Memory B cell (primary cell): Measurements from ENCODE around the gene FCHSD2.

ENCODE experiments used
- ATAC-seq: fragments of 150-1000 bp; cut with Tn5 transposase; 2 replicates; pipeline ENCODE4 v1.10.0; 2021; ENCODE audit warnings: low read depth, mild to moderate bottlenecking, moderate library complexity
- DNase-seq, 2 donors: peaks; one replicate each; pipeline ENCODE4 v3.0.0; 2022; ENCODE audit warnings: low spot score in 2 of 2
- H3K27ac Mint-ChIP-seq: one replicate; pipeline ENCODE4 v1.8.0; 2022; ENCODE audit warnings: mild to moderate bottlenecking, moderate library complexity, mixed read lengths
- H3K27me3 Mint-ChIP-seq: one replicate; pipeline ENCODE4 v1.8.0; 2022; ENCODE audit warnings: mixed read lengths
- H3K36me3 Mint-ChIP-seq: one replicate; pipeline ENCODE4 v1.8.0; 2022; ENCODE audit warnings: mild to moderate bottlenecking, mixed read lengths
- H3K4me1 Mint-ChIP-seq: one replicate; pipeline ENCODE4 v1.8.0; 2022; ENCODE audit warnings: mixed read lengths
- H3K4me3 Mint-ChIP-seq: one replicate; pipeline ENCODE4 v1.8.0; 2022; ENCODE audit warnings: mild to moderate bottlenecking, moderate library complexity, mixed read lengths
- H3K9me3 Mint-ChIP-seq: one replicate; pipeline ENCODE4 v1.8.0; 2022; ENCODE audit warnings: mixed read lengths

Gene FCHSD2

GRCh38 chr11:73142128-73142377 lies at the start of gene FCHSD2:
Gene FCHSD2 (minus strand): TSS chr11:73142318. CDS start chr11:73141877, 441 bp downstream.
- H3K27me3 Mint-ChIP-seq, result no peaks in the 10 kb centered on the region
- H3K4me3 Mint-ChIP-seq, result peak within 1 kb of the TSS; percentile 98
- peaks cover 15% of the 10 kb centered on the region for H3K36me3 Mint-ChIP-seq
- peak within 1 kb of the TSS; percentile 96 for H3K27ac Mint-ChIP-seq
- DNase-seq, result no peak
- no peak for ATAC-seq
- peaks cover 37% of the 10 kb centered on the region for H3K4me1 Mint-ChIP-seq
- no peaks in the 10 kb centered on the region for H3K9me3 Mint-ChIP-seq

DNA sequence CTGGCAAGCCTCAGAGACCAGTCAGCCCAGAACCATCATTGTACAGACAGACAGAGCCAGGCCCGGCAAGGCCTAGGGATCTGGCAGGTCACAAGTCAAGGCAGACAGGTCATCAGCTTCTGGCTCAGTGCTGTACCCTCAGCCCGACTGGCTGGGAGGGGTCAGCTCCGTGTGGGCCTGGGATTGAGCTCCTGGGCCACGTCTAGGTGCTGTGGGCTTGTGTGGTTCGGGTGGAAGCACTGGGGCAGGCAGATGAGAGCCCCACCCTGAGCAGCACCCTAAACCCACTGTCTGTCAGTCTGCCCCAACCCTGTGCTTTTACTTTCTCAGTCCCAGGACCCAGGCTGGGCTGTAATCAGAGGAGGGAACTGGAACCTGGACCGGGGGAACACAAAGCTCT lies 49.0 kb upstream of the FCHSD2 start:
- peaks cover 30% of the 10 kb centered on the region for H3K4me1 Mint-ChIP-seq
- H3K27me3 Mint-ChIP-seq, result no peaks in the 10 kb centered on the region
- H3K36me3 Mint-ChIP-seq, result no peaks in the 10 kb centered on the region
- H3K27ac Mint-ChIP-seq, result peak overlapping the region; percentile 85
- no peak overlapping the region for H3K4me3 Mint-ChIP-seq
- DNase-seq (no peak), ATAC-seq (no peak)
- H3K9me3 Mint-ChIP-seq, result no peaks in the 10 kb centered on the region

DNA sequence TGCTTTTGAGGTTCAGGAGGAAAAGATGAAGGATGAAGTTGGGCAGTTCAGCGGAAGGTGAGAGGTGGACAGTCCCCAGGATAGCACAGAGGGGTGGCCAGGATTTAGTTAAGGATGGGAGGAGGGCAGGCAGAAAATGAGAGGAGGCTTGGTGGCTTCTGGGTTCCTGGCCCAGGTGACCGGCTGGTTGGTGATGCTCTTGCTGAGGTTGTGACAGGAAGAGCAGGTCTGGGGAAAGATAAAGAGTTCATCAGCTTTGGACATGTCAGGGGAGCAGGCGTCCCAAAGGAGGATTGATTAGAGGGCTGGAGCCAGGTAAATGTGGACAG lies 48.4 kb upstream of the FCHSD2 start:
- DNase-seq (no peak), ATAC-seq (no peak)
- Mint-ChIP-seq H3K4me1 (peaks cover 31% of the 10 kb centered on the region), H3K4me3 (no peak overlapping the region), H3K27me3 (no peaks in the 10 kb centered on the region), H3K27ac (peak overlapping the region; percentile 85), H3K36me3 (no peaks in the 10 kb centered on the region), H3K9me3 (no peaks in the 10 kb centered on the region)

- DNase-seq (no peak), ATAC-seq (peak; percentile 7)
- no peaks in the 10 kb centered on the region for H3K36me3 Mint-ChIP-seq
- peak overlapping the region; percentile 59 for H3K4me3 Mint-ChIP-seq
- H3K27me3 Mint-ChIP-seq, result no peaks in the 10 kb centered on the region
- no peaks in the 10 kb centered on the region for H3K9me3 Mint-ChIP-seq
- H3K27ac Mint-ChIP-seq, result peak overlapping the region; percentile 85
- H3K4me1 Mint-ChIP-seq, result peaks cover 35% of the 10 kb centered on the region
Observed at GRCh38 chr11:73189723-73190556, 47.8 kb upstream of the FCHSD2 start.

DNA sequence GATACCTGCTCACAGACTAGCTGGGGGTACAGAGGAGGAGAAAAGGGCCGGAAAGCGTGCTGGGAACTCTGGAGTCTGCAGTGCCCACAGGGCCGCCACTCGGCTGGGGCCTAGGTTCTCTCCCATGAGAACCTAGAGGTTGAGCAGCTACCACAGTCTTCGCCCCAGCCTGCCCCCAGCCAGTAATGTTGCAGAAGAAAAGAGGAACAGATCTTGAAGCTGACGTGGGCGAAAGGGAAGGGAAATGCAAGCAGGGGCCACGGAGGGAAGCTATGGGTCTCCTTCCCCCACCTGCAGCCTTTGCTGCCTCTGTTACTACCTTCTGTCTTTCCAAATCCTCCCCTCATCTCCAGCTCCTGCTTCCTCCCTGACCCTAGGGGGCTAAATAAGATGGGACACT lies 47.2 kb upstream of the FCHSD2 start:
- Mint-ChIP-seq H3K4me1 (peaks cover 37% of the 10 kb centered on the region), H3K27me3 (no peaks in the 10 kb centered on the region), H3K27ac (peak overlapping the region; percentile 85), H3K4me3 (peak overlapping the region; percentile 59), H3K36me3 (no peaks in the 10 kb centered on the region), H3K9me3 (no peaks in the 10 kb centered on the region)
- ATAC-seq (peak; percentile 95), DNase-seq (peak; percentile 68 to 85)

DNA sequence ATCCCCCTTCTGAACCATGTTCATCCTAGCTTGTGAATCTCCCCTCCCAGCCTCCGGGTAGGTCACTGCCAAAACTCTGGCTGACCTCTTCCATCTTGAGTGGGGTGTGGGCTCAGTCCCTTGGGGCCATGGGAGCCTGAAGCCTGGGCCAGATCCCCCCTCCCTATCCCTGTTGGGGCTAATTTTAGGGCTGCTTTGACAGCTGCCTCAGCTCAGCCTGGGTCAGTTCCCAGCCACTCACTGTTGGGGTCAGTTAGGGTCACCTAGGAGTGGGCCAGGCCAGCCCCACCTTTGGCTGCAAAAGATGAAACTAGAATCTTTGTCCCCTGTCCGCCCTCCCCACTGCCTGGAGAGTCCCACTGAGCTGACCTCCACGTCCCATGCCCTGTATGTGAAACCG lies 46.2 kb upstream of the FCHSD2 start:
- Mint-ChIP-seq H3K9me3 (no peaks in the 10 kb centered on the region), H3K4me1 (peaks cover 37% of the 10 kb centered on the region), H3K27ac (peak overlapping the region; percentile 85), H3K4me3 (no peak overlapping the region), H3K27me3 (no peaks in the 10 kb centered on the region), H3K36me3 (no peaks in the 10 kb centered on the region)
- no peak for DNase-seq
- no peak for ATAC-seq

DNA sequence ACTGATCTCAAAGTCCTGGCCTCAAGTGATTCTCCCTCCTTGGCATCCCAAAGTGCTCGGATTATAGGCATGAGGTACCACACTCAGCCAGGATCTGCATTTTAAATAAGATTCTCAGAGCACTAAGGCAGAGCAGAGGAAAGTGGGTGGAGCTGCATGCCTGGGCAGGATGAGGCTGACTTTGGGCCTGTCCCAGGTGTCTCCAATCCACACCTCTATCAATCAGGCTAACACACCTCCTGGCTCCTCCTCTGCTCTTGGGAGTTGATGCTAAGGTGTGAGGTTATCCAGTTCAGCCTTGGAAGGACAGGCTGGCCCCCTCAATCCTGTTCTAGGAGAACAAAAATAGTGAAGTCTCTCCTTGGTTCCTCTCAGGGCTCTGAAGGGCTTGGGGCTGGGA lies 45.7 kb upstream of the FCHSD2 start:
- H3K9me3 Mint-ChIP-seq, result no peaks in the 10 kb centered on the region
- peaks cover 2% of the 10 kb centered on the region for H3K36me3 Mint-ChIP-seq

GRCh38 chr11:73186886-73187285 lies 44.8 kb upstream of the FCHSD2 start:
- Mint-ChIP-seq H3K36me3 (peaks cover 2% of the 10 kb centered on the region), H3K27me3 (peaks cover 1% of the 10 kb centered on the region), H3K4me1 (peaks cover 37% of the 10 kb centered on the region), H3K9me3 (no peaks in the 10 kb centered on the region), H3K4me3 (no peak overlapping the region), H3K27ac (peak overlapping the region; percentile 18)
- DNase-seq, result no peak
- no peak for ATAC-seq

More for the DNA sequence above, 45.7 kb upstream of the FCHSD2 start:
- DNase-seq (no peak), ATAC-seq (no peak)
- Mint-ChIP-seq H3K4me3 (no peak overlapping the region), H3K4me1 (peaks cover 37% of the 10 kb centered on the region), H3K27ac (no peak overlapping the region), H3K27me3 (peaks cover 1% of the 10 kb centered on the region)

DNA sequence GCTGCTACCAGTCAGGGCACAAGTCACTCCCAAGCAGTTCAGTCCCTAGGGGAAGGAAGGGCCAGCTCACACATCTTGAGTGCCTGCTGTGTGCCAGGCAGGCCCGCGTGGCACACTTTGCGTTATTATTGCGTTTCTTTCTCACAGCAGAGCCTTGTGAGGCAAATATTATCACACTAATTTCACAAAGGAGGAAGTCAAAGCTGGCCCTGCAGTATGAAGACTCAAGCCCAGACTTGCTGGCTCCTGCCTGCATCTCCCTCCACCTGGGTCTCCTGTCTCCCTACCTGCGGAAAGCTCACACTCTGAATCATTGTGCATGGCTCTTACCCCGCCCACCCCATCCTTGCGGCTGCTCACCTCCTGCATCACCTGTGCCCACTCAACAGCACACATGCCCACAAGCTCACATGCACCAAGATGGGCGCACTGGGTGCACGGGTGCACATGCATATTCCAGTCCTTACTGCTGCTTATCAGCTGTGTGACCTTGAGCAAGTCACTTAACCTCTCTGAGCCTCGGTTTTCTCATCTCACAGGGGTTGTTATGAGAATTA lies 44.3 kb upstream of the FCHSD2 start:
- Mint-ChIP-seq H3K27ac (peak overlapping the region; percentile 18), H3K9me3 (no peaks in the 10 kb centered on the region), H3K4me3 (no peak overlapping the region), H3K4me1 (peaks cover 35% of the 10 kb centered on the region), H3K27me3 (peaks cover 1% of the 10 kb centered on the region), H3K36me3 (peaks cover 2% of the 10 kb centered on the region)
- DNase-seq (no peak), ATAC-seq (no peak)

GRCh38 chr11:73185680-73186293 lies 43.7 kb upstream of the FCHSD2 start:
- peaks cover 29% of the 10 kb centered on the region for H3K4me1 Mint-ChIP-seq
- H3K27ac Mint-ChIP-seq, result peak overlapping the region; percentile 18
- H3K9me3 Mint-ChIP-seq, result no peaks in the 10 kb centered on the region
- peaks cover 2% of the 10 kb centered on the region for H3K36me3 Mint-ChIP-seq
- H3K4me3 Mint-ChIP-seq, result no peak overlapping the region
- ATAC-seq (no peak), DNase-seq (no peak)
- peaks cover 1% of the 10 kb centered on the region for H3K27me3 Mint-ChIP-seq

GRCh38 chr11:73184953-73185671 lies 43.0 kb upstream of the FCHSD2 start:
- DNase-seq (peak; percentile 51 to 67), ATAC-seq (peak; percentile 17)
- peak overlapping the region; percentile 0 for H3K4me3 Mint-ChIP-seq
- H3K36me3 Mint-ChIP-seq, result peaks cover 2% of the 10 kb centered on the region
- H3K4me1 Mint-ChIP-seq, result peaks cover 22% of the 10 kb centered on the region
- H3K27ac Mint-ChIP-seq, result no peak overlapping the region
- H3K9me3 Mint-ChIP-seq, result no peaks in the 10 kb centered on the region
- H3K27me3 Mint-ChIP-seq, result peaks cover 1% of the 10 kb centered on the region

GRCh38 chr11:73182824-73183321 lies 40.8 kb upstream of the FCHSD2 start:
- DNase-seq (no peak), ATAC-seq (no peak)
- Mint-ChIP-seq H3K27me3 (peaks cover 1% of the 10 kb centered on the region), H3K36me3 (peaks cover 2% of the 10 kb centered on the region), H3K4me3 (no peak overlapping the region), H3K4me1 (peaks cover 17% of the 10 kb centered on the region), H3K9me3 (no peaks in the 10 kb centered on the region), H3K27ac (no peak overlapping the region)

GRCh38 chr11:73178681-73179080 lies 36.6 kb upstream of the FCHSD2 start:
- Mint-ChIP-seq H3K27ac (no peak overlapping the region), H3K27me3 (peaks cover 1% of the 10 kb centered on the region), H3K9me3 (no peaks in the 10 kb centered on the region), H3K4me3 (no peak overlapping the region), H3K36me3 (peaks cover 2% of the 10 kb centered on the region), H3K4me1 (peaks cover 26% of the 10 kb centered on the region)
- ATAC-seq, result no peak
- DNase-seq, result no peak
